Keratinocyte (primary cell): ENCODE data around the gene R3HCC1L.
"Not testable (repeated sequence)": the region's sequence is repeated elsewhere in the genome, so short reads cannot be mapped to it uniquely, and the experiment has no call there.

Experiments
- CTCF ChIP-seq, 3 experiments: IDR thresholded peaks in 1 of 3; conservative IDR thresholded peaks in 1 of 3; optimal IDR thresholded peaks in 1 of 3; 2 replicates in 2 of 3; 3 replicates in 1 of 3; pipeline versions ENCODE3 to v1.5.1; 2011; ENCODE audit warnings: low read length in 3 of 3, mild to moderate bottlenecking in 3 of 3, moderate library complexity in 2 of 3, control low read depth in 1 of 3, inconsistent platforms in 1 of 3; ENCODE audit not compliant: insufficient read depth in 2 of 3; ENCODE audit errors: extremely low read depth in 1 of 3
- EZH2 ChIP-seq: IDR thresholded peaks from one replicate; pipeline ENCODE4 v1.6.1; 2012; ENCODE audit warnings: inconsistent platforms, mild to moderate bottlenecking, low read length, moderate library complexity

GRCh38 chr10:98190773-98191172 is 56.3 kb downstream of the R3HCC1L start:
- not testable (repeated sequence) for TF ChIP-seq CTCF (optimal IDR thresholded peaks at IDR 0.05 in 1 of 3, IDR thresholded peaks at IDR 0.05 in 1 of 3, conservative IDR thresholded peaks at IDR 0.05 in 1 of 3; ENCODE audit: extremely low read depth in 1 of 3, insufficient read depth in 2 of 3, low read length in 3 of 3); EZH2
